Measurements from ENCODE around the gene CDIPT. TPM values are rescaled to one million over a fixed set of nuclear protein-coding genes. Genes with fewer than 3 reads are reported as not detected.

The CDIPT gene, protein sequence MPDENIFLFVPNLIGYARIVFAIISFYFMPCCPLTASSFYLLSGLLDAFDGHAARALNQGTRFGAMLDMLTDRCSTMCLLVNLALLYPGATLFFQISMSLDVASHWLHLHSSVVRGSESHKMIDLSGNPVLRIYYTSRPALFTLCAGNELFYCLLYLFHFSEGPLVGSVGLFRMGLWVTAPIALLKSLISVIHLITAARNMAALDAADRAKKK
- total RNA-seq, result 61.1 TPM

GRCh38 chr16:29862884-29863668, at the start of gene CDIPT:
CDIPT (minus strand) TSS chr16:29863226; CDS start chr16:29862857, 369 bp downstream.

DNA sequence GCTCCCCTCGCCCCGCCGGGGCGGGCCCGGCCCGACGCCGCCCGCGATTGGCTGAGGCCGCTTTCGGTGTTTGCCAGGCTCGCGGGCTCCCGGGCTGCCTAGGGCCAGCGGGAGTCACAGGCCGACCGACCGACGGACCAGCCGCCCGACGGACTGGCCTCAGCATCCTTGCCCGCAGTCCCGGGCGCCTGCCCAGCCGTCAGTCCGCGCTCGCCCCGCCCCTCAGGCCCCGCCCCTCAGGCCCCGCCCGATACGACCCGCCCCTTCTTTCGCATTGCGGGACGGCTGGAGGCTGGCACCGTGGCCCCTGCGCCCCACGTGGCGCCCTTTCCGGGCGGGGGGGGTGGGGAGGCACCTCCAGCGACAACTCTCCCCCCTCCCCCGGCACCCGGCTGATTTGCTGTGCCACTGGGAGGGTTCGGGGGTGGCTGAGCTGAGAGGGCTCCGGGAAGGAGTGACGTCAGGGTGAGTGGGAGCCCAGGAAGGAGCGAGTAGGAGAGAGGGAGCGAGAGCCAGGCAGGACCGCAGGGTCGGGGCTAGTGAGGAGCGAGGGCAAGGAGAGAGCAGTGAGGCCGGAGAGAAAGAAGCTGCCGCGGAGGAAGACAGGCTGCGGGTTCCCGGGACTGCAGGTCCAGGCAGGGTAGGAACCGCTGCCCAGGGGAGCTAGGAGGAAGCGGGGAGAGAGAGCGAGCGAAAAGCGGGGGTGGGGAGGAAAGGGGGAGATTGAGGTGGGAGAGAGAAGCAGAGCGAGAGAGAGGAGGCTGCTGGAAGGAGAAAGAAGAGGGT, 37.3 kb upstream of the CDIPT start, which contains the start of gene ASPHD1:
ASPHD1 (plus strand) TSS at position 387 of the 786 bp plus-strand sequence. CDS start 484 bp downstream, outside the sequence.

GRCh38 chr16:29899516-29900101, 36.6 kb upstream of the CDIPT start, which contains the start of gene SEZ6L2:
SEZ6L2 (minus strand) TSS chr16:29899550; CDS start chr16:29899019, 531 bp downstream.

DNA sequence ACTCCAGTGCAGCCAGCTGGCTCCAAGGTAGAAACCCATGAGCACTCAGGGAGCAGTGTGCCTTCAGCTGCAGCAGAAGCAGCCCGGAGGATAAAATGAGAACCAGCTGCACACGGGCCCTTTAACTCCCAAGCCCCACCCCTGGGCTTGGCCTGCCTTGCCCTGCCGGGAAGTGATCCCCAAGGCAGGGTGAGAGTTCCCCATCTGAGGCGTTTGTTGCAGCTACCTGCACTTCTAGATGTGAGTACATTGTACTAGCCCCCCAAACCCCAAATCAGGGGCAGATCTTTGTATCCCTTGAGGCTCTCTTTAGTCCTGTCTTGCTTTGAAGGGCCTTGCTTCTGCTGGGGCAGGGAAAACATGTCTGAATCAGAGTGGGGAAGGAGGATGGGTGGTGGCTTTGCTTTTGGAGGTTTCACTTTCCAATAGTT, 42.7 kb downstream of the CDIPT start, which contains the start of gene MVP:
MVP (plus strand) TSS at position 192 of the 431 bp plus-strand sequence. CDS start 10,088 bp downstream, outside the sequence.

DNA sequence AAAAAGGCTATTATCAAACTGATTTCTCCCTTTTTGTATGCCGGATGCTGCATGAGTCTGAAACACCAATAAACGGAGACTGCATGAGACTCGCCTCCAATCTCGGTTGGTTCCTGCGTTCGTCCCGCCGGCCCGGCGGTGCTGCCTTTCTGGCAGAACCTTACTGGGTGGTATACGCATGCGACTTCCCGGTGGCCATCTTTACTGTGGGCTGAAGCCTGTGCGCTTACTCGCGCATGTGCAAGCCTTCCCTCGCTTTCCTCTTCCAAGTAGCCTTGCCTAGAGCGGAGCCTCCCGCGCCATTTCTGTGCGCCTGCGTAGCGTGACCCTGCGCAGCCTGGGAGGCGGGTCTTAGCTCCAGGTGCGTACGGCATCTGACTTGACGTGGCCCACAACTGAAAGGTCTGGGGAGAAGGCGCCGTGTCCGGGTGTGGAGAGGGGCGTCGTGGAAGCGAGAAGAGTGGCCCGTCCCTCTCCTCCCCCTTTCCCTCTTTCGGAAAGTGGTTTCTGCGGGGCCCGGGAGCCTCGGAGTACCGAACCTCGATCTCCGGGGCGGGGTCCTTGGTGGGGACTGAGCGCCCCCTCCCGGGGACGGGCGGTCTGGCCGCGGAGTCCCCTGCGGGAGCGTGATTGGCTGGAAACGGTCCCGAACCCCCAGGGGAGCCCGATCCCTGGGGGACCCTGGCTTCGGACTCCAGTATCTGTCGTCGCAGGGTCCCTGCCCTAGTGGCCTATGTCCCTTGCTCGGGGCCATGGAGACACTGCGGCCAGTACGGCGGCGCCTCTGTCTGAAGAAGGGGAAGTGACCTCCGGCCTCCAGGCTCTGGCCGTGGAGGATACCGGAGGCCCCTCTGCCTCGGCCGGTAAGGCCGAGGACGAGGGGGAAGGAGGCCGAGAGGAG, 47.0 kb downstream of the CDIPT start, which contains the start of gene PAGR1:
PAGR1 (plus strand) TSS at position 360 of the 901 bp plus-strand sequence; CDS start at position 734, 374 bp downstream.

GRCh38 chr16:29811896-29812665, 50.9 kb downstream of the CDIPT start, which contains the start of gene PRRT2:
PRRT2 (plus strand) TSS chr16:29812193; CDS start chr16:29813055, 862 bp downstream.

Small RNAs within 50 kb of the gene (small RNA-seq; reads per million reads assigned to genes)
- gene AC009133.6, result not detected
- not detected for gene AC120114.4

Other genes starting within 250 kb of the CDIPT start
- gene SPN, start 200.0 kb downstream of the CDIPT start, total RNA-seq, result 0.23 TPM
- gene QPRT, start 184.0 kb downstream of the CDIPT start, total RNA-seq, result 4.8 TPM
- gene C16orf54, start 117.2 kb downstream of the CDIPT start, total RNA-seq, result 0.69 TPM
- gene ZG16, start 85.0 kb downstream of the CDIPT start, total RNA-seq, result not detected
- 48.0 TPM for gene KIF22, start 72.5 kb downstream of the CDIPT start, total RNA-seq
- 275 TPM for gene MAZ, start 56.7 kb downstream of the CDIPT start, total RNA-seq
- 34.1 TPM for gene PRRT2, start 51.0 kb downstream of the CDIPT start, total RNA-seq
- gene PAGR1, start 47.1 kb downstream of the CDIPT start, total RNA-seq, result 10.6 TPM
- 9.2 TPM for gene MVP, start 42.8 kb downstream of the CDIPT start, total RNA-seq
- 88.1 TPM for gene SEZ6L2, start 36.3 kb upstream of the CDIPT start, total RNA-seq
- gene ASPHD1, start 37.3 kb upstream of the CDIPT start, total RNA-seq, result 14.8 TPM
- gene KCTD13, start 63.0 kb upstream of the CDIPT start, total RNA-seq, result 21.5 TPM
- 35.1 TPM for gene TMEM219, start 98.9 kb upstream of the CDIPT start, total RNA-seq
- gene TAOK2, start 110.6 kb upstream of the CDIPT start, total RNA-seq, result 71.3 TPM
- gene HIRIP3, start 132.4 kb upstream of the CDIPT start, total RNA-seq, result 12.0 TPM
- gene INO80E, start 133.0 kb upstream of the CDIPT start, total RNA-seq, result 27.7 TPM
- 12.5 TPM for gene DOC2A, start 147.8 kb upstream of the CDIPT start, total RNA-seq
- gene C16orf92, start 160.0 kb upstream of the CDIPT start, total RNA-seq, result not detected
- 24.7 TPM for gene TLCD3B, start 168.0 kb upstream of the CDIPT start, total RNA-seq
- gene ALDOA, start 202.5 kb upstream of the CDIPT start, total RNA-seq, result 186 TPM
- gene PPP4C, start 212.8 kb upstream of the CDIPT start, total RNA-seq, result 84.9 TPM
- 0.23 TPM for gene TBX6, start 228.7 kb upstream of the CDIPT start, total RNA-seq
- gene YPEL3, start 233.0 kb upstream of the CDIPT start, total RNA-seq, result 21.2 TPM